Neural cell (in vitro differentiated cells): ENCODE measurements around the gene TMEM255B. TPM values are rescaled to one million over a fixed set of nuclear protein-coding genes. Genes with fewer than 3 reads are reported as not detected.

ENCODE experiments used
- H2AFZ ChIP-seq: fragments of 200-600, 300-800 bp; sonication (generic), shearing (Covaris generic); 2 replicates; pipeline ENCODE4 v1.6.0; 2014; ENCODE audit warnings: low read depth, mild to moderate bottlenecking, antibody characterized with exemption, low read length, moderate library complexity
- H3F3A ChIP-seq: fragments of 200-600 bp; shearing (Covaris generic); 2 replicates; pipeline ENCODE4 v1.6.1; 2016; ENCODE audit warnings: mild to moderate bottlenecking, moderate library complexity, mixed read lengths, antibody characterized with exemption, low read length; ENCODE audit not compliant: insufficient read depth, poor library complexity, severe bottlenecking
- H3K27ac ChIP-seq: fragments of 200-600, 300-800 bp; sonication (generic), shearing (Covaris generic); 2 replicates; pipeline ENCODE4 v1.5.1; 2014; ENCODE audit warnings: mild to moderate bottlenecking, low read length, moderate library complexity
- H3K27me3 ChIP-seq: fragments of 300-800, 200-600 bp; sonication (generic), shearing (Covaris generic); 2 replicates; pipeline ENCODE4 v1.6.0; 2014; ENCODE audit warnings: mild to moderate bottlenecking, low read depth, low read length, moderate library complexity; ENCODE audit not compliant: insufficient read depth
- H3K36me3 ChIP-seq: fragments of 300-800, 200-600 bp; sonication (generic), shearing (Covaris generic); 2 replicates; pipeline ENCODE4 v1.5.1; 2014; ENCODE audit warnings: mild to moderate bottlenecking, antibody characterized with exemption, low read length, moderate library complexity; ENCODE audit not compliant: insufficient read depth
- H3K4me2 ChIP-seq: fragments of 300-800, 200-600 bp; sonication (generic), shearing (Covaris generic); 2 replicates; pipeline ENCODE4 v1.6.0; 2014; ENCODE audit warnings: mild to moderate bottlenecking, low read length
- H3K4me3 ChIP-seq: fragments of 300-800, 200-600 bp; sonication (generic), shearing (Covaris generic); 2 replicates; pipeline ENCODE4 v1.5.1; 2014; ENCODE audit warnings: mild to moderate bottlenecking, low read length, moderate library complexity
- H3K79me2 ChIP-seq: fragments of 200-600 bp; shearing (Covaris generic); replicated peaks from 2 replicates; pipeline ENCODE4 v1.6.0; 2014; ENCODE audit warnings: mild to moderate bottlenecking, low read length, moderate library complexity; ENCODE audit not compliant: insufficient read depth
- H3K9ac ChIP-seq: fragments of 300-800, 200-600 bp; sonication (generic), shearing (Covaris generic); 2 replicates; pipeline ENCODE4 v1.6.1; 2016; ENCODE audit warnings: mild to moderate bottlenecking, low read length, mixed read lengths
- H3K9me2 ChIP-seq: fragments of 200-600 bp; shearing (Covaris generic); 2 replicates; pipeline ENCODE4 v1.6.1; 2016; ENCODE audit warnings: mild to moderate bottlenecking, low read length, mixed read lengths; ENCODE audit not compliant: insufficient read depth
- H3K9me3 ChIP-seq: fragments of 200-600, 300-800 bp; sonication (generic), shearing (Covaris generic); 2 replicates; pipeline ENCODE4 v1.6.1; 2016; ENCODE audit warnings: mild to moderate bottlenecking, mixed run types, low read length, moderate library complexity, mixed read lengths
- H4K20me1 ChIP-seq: fragments of 200-600 bp; shearing (Covaris generic); 2 replicates; pipeline ENCODE4 v1.6.1; 2016; ENCODE audit warnings: mild to moderate bottlenecking, mixed run types; ENCODE audit not compliant: insufficient read depth
- EP300 ChIP-seq: fragments of 450-650 bp; conservative IDR thresholded peaks from 2 replicates; pipeline ENCODE4 v1.6.1; 2014; ENCODE audit warnings: antibody characterized with exemption, mild to moderate bottlenecking, moderate library complexity; ENCODE audit not compliant: poor library complexity, severe bottlenecking
- EZH2 ChIP-seq: fragments of 200-600, 300-800 bp; shearing (Covaris generic), sonication (generic); IDR thresholded peaks from 2 replicates; pipeline ENCODE4 v1.6.1; 2014; ENCODE audit warnings: antibody characterized with exemption, low read length, borderline replicate concordance, mild to moderate bottlenecking; ENCODE audit not compliant: insufficient read depth, poor library complexity, severe bottlenecking
- MXI1 ChIP-seq: fragments of 450-650 bp; conservative IDR thresholded peaks from 2 replicates; pipeline ENCODE4 v1.6.1; 2014; ENCODE audit warnings: antibody characterized with exemption, mild to moderate bottlenecking; ENCODE audit not compliant: poor library complexity, severe bottlenecking
- POLR2AphosphoS5 ChIP-seq: IDR thresholded peaks from 2 replicates; pipeline ENCODE4 v1.6.1; 2012
- RAD21 ChIP-seq: fragments of 450-650 bp; conservative IDR thresholded peaks from 2 replicates; pipeline ENCODE4 v1.6.1; 2014; ENCODE audit warnings: antibody characterized with exemption, mild to moderate bottlenecking, moderate library complexity
- SMC3 ChIP-seq: fragments of 450-650 bp; conservative IDR thresholded peaks from 2 replicates; pipeline ENCODE4 v1.6.1; 2014; ENCODE audit warnings: antibody characterized with exemption, mild to moderate bottlenecking, moderate library complexity; ENCODE audit not compliant: poor library complexity
- TAF1 ChIP-seq: IDR thresholded peaks from 2 replicates; pipeline ENCODE4 v1.6.1; 2012; ENCODE audit warnings: low read depth
- polyA plus RNA-seq: library from polyadenylated mRNA; depleted of rRNA; stranded (reverse); fragments of >200 nt; gene quantifications from 2 replicates; pipeline ENCODE4 v1.2.3, GENCODE V29; 2014
- TF ChIP-seq, protein P1 (sequence below): fragments of 450-650 bp; IDR thresholded peaks from 2 replicates; pipeline ENCODE4 v1.5.1; 2014; ENCODE audit warnings: antibody characterized with exemption, mild to moderate bottlenecking, moderate library complexity; ENCODE audit not compliant: poor library complexity, severe bottlenecking
- TF ChIP-seq, protein P2 (sequence below): IDR thresholded peaks from 2 replicates; pipeline ENCODE4 v1.6.1; 2012; ENCODE audit warnings: borderline replicate concordance

TMEM255B gene
- polyA plus RNA-seq, 1 donor from 2014 or later, result not detected

DNA sequence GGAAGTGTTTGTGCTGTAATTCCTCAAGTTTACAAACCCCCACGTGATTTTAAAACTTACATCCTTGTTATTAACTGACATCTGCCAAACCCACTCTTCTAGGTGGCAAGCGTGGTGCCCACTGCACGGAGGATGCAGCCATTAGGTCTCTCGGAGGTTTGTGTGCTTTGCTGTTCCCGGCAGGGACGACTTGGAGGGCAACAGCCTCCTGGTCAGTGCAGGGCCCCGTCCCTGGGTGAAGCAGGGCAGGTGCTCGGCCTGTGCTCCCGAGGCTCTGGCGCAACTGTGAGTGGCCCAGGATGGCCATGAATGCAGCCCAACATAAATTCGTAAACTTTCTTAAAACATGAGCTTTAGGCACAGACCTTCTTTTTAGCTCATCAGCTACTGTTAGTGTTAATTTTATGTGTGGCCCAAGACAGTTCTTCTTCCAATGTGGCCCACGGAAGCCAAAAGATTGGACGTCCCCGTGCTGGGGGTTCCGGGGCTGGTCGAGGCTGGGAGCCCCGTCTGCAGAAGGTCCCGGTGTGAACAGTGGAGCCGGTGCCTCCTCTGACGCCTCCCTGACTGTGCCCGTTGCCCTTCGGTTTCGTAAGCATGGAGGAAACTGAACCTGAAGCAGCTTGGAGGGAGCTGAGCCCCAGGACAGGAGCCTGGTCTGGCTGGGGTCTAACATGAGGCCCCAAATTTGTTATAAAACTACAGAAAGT, 93.0 kb downstream of the TMEM255B start:
- no peaks in the 10 kb centered on the region for H4K20me1 ChIP-seq
- no peak overlapping the region for H3K4me3 ChIP-seq
- no peak overlapping the region for H2AFZ ChIP-seq
- H3K36me3 ChIP-seq, result no peaks in the 10 kb centered on the region
- no peak for TF ChIP-seq EZH2
- no peak for TF ChIP-seq SMC3
- TF ChIP-seq, protein P1, sequence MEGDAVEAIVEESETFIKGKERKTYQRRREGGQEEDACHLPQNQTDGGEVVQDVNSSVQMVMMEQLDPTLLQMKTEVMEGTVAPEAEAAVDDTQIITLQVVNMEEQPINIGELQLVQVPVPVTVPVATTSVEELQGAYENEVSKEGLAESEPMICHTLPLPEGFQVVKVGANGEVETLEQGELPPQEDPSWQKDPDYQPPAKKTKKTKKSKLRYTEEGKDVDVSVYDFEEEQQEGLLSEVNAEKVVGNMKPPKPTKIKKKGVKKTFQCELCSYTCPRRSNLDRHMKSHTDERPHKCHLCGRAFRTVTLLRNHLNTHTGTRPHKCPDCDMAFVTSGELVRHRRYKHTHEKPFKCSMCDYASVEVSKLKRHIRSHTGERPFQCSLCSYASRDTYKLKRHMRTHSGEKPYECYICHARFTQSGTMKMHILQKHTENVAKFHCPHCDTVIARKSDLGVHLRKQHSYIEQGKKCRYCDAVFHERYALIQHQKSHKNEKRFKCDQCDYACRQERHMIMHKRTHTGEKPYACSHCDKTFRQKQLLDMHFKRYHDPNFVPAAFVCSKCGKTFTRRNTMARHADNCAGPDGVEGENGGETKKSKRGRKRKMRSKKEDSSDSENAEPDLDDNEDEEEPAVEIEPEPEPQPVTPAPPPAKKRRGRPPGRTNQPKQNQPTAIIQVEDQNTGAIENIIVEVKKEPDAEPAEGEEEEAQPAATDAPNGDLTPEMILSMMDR, result no peak
- TF ChIP-seq RAD21, result no peak
- TF ChIP-seq POLR2AphosphoS5, result no peak
- no peak for TF ChIP-seq EP300
- no peak for TF ChIP-seq TAF1
- no peak for TF ChIP-seq MXI1
- TF ChIP-seq, protein P2, sequence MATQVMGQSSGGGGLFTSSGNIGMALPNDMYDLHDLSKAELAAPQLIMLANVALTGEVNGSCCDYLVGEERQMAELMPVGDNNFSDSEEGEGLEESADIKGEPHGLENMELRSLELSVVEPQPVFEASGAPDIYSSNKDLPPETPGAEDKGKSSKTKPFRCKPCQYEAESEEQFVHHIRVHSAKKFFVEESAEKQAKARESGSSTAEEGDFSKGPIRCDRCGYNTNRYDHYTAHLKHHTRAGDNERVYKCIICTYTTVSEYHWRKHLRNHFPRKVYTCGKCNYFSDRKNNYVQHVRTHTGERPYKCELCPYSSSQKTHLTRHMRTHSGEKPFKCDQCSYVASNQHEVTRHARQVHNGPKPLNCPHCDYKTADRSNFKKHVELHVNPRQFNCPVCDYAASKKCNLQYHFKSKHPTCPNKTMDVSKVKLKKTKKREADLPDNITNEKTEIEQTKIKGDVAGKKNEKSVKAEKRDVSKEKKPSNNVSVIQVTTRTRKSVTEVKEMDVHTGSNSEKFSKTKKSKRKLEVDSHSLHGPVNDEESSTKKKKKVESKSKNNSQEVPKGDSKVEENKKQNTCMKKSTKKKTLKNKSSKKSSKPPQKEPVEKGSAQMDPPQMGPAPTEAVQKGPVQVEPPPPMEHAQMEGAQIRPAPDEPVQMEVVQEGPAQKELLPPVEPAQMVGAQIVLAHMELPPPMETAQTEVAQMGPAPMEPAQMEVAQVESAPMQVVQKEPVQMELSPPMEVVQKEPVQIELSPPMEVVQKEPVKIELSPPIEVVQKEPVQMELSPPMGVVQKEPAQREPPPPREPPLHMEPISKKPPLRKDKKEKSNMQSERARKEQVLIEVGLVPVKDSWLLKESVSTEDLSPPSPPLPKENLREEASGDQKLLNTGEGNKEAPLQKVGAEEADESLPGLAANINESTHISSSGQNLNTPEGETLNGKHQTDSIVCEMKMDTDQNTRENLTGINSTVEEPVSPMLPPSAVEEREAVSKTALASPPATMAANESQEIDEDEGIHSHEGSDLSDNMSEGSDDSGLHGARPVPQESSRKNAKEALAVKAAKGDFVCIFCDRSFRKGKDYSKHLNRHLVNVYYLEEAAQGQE, result no peak
- H3K9ac ChIP-seq, result no peak overlapping the region
- H3K4me2 ChIP-seq, result no peak overlapping the region
- no peaks in the 10 kb centered on the region for H3K79me2 ChIP-seq
- H3K27ac ChIP-seq, result no peak overlapping the region
- no peaks in the 10 kb centered on the region for H3K9me2 ChIP-seq
- H3F3A ChIP-seq, result no peaks in the 10 kb centered on the region
- H3K27me3 ChIP-seq, result no peaks in the 10 kb centered on the region
- no peaks in the 10 kb centered on the region for H3K9me3 ChIP-seq

DNA sequence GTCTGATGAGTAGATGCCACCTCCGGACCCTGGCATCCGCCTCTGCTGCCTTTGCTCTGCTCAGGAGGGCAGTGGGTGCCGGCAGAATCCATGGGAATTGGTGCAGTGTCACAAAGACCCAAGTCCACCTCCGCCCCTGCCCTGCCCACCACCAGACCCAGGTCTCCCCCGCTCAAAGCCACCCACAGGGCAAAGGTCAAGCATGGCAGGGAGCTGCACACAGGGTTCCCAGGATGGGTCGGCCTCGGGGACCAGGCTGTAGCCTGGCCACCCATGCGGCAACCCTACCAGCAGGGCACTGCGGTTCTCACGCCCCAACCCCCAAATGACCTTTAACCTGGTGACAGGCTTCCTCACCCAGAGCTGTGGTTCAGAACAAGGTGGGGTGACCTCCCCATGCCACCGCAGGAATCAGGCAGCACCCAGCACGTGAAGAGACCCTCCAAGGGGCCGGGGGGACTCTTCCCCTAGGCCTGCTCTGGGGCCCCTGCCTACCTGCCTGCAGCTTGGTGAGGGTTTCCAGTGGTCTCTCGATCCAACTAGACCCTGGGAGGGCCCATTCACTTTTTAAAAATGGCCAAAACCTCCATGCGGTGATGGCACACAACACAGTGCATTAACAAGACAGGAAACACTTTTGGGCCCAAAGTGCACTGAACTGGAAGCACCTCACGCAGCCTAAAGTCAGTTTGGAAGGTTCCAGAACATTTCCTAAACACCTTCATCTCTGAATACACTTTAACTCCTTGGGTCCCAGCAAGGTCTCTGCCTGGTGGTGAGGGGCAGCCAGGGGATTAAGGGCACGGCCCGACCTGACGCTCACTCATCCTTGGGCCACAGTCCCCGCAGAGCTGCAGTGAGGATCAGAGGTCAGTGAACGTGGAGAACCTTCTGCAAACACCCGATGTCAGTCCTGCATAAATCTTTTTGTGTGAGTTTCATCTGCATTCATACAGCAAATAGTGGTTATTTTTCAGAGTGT, 93.8 kb downstream of the TMEM255B start:
- no peak overlapping the region for H3K9ac ChIP-seq
- H3K9me3 ChIP-seq, result no peaks in the 10 kb centered on the region
- no peak overlapping the region for H2AFZ ChIP-seq
- TF ChIP-seq EZH2, result no peak
- no peak overlapping the region for H3K4me3 ChIP-seq
- no peaks in the 10 kb centered on the region for H4K20me1 ChIP-seq
- H3K36me3 ChIP-seq, result no peaks in the 10 kb centered on the region
- no peaks in the 10 kb centered on the region for H3K9me2 ChIP-seq
- H3K79me2 ChIP-seq, result no peaks in the 10 kb centered on the region
- H3K4me2 ChIP-seq, result no peak overlapping the region
- no peaks in the 10 kb centered on the region for H3K27me3 ChIP-seq
- no peaks in the 10 kb centered on the region for H3F3A ChIP-seq
- no peak overlapping the region for H3K27ac ChIP-seq
